OCI-LY1 (cell line): ENCODE measurements around the gene MMP24OS.
A peak's percentile ranks its signal among the peaks of the same experiment; 100 is the strongest.

ENCODE experiments used
- H2AFZ ChIP-seq: fragments of 200-600 bp; sonication (generic), shearing (Covaris generic); 2 replicates; pipeline ENCODE4 v1.6.0; 2014; ENCODE audit warnings: antibody characterized with exemption, mild to moderate bottlenecking, low read length
- H3F3A ChIP-seq: fragments of 200-600 bp; sonication (generic), shearing (Covaris generic); 2 replicates; pipeline ENCODE4 v1.6.0; 2014; ENCODE audit warnings: mild to moderate bottlenecking, antibody characterized with exemption, low read length, moderate library complexity; ENCODE audit not compliant: insufficient read depth
- H3K27ac ChIP-seq: fragments of 200-600 bp; sonication (generic); 2 replicates; pipeline ENCODE4 v1.5.1; 2014; ENCODE audit warnings: low read length, mixed run types, mild to moderate bottlenecking, low read depth; ENCODE audit not compliant: poor library complexity, severe bottlenecking
- H3K27me3 ChIP-seq: fragments of 200-600 bp; sonication (generic); 2 replicates; pipeline ENCODE4 v1.6.0; 2014; ENCODE audit warnings: antibody characterized with exemption, mild to moderate bottlenecking, low read length, moderate library complexity; ENCODE audit not compliant: insufficient read depth
- H3K36me3 ChIP-seq: fragments of 200-600 bp; sonication (generic); 2 replicates; pipeline ENCODE4 v1.6.1; 2014; ENCODE audit warnings: mild to moderate bottlenecking, antibody characterized with exemption, low read length, moderate library complexity, mixed read lengths; ENCODE audit not compliant: insufficient read depth
- H3K4me1 ChIP-seq: fragments of 200-600 bp; sonication (generic); 2 replicates; pipeline ENCODE4 v1.5.1; 2014; ENCODE audit warnings: mild to moderate bottlenecking, low read length, moderate library complexity; ENCODE audit not compliant: insufficient read depth, severe bottlenecking
- H3K4me2 ChIP-seq: fragments of 200-600 bp; sonication (generic), shearing (Covaris generic); 2 replicates; pipeline ENCODE4 v1.6.1; 2014; ENCODE audit warnings: low read length
- H3K4me3 ChIP-seq: fragments of 200-600 bp; sonication (generic); 2 replicates; pipeline ENCODE4 v1.5.1; 2014; ENCODE audit warnings: low read length, low read depth, mild to moderate bottlenecking, mixed read lengths; ENCODE audit not compliant: poor library complexity, severe bottlenecking
- H3K79me2 ChIP-seq: fragments of 200-600 bp; shearing (Covaris generic); 2 replicates; pipeline ENCODE4 v1.6.1; 2016; ENCODE audit warnings: mixed run types, low read length, mixed read lengths; ENCODE audit not compliant: insufficient read depth
- H3K9ac ChIP-seq: fragments of 200-600 bp; sonication (generic), shearing (Covaris generic); 2 replicates; pipeline ENCODE4 v1.6.1; 2014; ENCODE audit warnings: mild to moderate bottlenecking, low read length, mixed read lengths
- H3K9me2 ChIP-seq: fragments of 200-600 bp; sonication (generic), shearing (Covaris generic); 2 replicates; pipeline ENCODE4 v1.6.1; 2014; ENCODE audit warnings: low read depth, mild to moderate bottlenecking, low read length, mixed read lengths
- H3K9me3 ChIP-seq: fragments of 200-600 bp; shearing (Covaris generic); 2 replicates; pipeline ENCODE4 v1.6.1; 2014; ENCODE audit warnings: low read length, mixed read lengths
- H4K20me1 ChIP-seq: fragments of 200-600 bp; sonication (generic), shearing (Covaris generic); 2 replicates; pipeline ENCODE4 v1.6.0; 2016; ENCODE audit warnings: mild to moderate bottlenecking, low read length; ENCODE audit not compliant: insufficient read depth
- EZH2 ChIP-seq: fragments of 200-600 bp; sonication (generic), shearing (Covaris generic); IDR thresholded peaks from 2 replicates; pipeline ENCODE4 v1.8.0; 2017; ENCODE audit warnings: borderline replicate concordance, mixed run types, mild to moderate bottlenecking, antibody characterized with exemption, low read length, moderate library complexity, mixed read lengths
- TF ChIP-seq, protein P1 (sequence below): fragments of 200-600 bp; sonication (generic), shearing (Covaris generic); IDR thresholded peaks from 2 replicates; pipeline ENCODE4 v1.5.1; 2017; ENCODE audit warnings: mild to moderate bottlenecking, antibody characterized with exemption, low read length, moderate library complexity, mixed read lengths

MMP24OS gene

DNA sequence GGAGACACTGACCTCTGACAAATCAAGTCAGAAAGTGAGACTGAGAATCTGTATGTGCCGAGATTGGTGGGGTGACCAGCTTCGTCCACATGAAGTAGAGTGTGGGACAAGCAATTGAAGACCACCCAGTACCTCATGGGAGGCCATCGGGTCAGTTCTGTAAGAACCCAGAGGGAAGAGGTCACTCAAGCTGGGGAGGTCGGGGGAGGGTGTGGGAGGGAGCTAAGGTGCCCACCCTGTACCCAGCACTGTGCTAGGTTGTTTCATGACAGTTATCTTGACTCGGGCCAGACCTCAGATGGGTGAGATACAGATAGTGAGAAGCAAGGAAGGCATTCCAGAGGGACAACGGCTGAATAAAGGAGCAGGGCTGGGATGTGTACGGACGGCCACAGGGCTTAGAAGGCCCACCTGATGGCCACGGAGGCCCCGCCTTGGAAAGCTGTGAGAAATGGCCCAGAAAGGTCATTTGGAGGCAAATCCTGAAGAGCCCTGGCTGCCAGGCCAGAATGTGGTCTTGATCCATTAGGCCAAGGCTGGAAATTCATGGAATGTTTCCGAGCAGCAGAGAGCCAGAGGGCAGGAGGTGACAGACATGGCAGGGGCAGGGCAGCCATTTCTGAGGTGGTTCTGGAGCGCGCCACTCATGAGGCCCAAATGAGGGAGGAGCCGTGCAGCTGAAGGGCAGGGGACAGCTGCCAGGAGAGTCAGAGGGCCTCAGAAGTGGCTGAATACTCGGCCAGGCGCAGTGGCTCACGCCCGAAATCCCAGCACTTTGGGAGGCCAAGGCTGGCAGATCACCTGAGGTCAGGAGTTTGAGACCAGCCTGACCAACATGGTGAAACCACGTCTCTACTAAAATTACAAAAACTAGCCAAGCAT, 7.7 kb downstream of the MMP24OS start:
- H3K4me3 ChIP-seq = no peak overlapping the region
- no peak overlapping the region for H2AFZ ChIP-seq
- no peaks in the 10 kb centered on the region for H3K9me2 ChIP-seq
- no peaks in the 10 kb centered on the region for H3K4me1 ChIP-seq
- no peak overlapping the region for H3K27ac ChIP-seq
- no peaks in the 10 kb centered on the region for H4K20me1 ChIP-seq
- H3F3A ChIP-seq = no peaks in the 10 kb centered on the region
- H3K9ac ChIP-seq = no peak overlapping the region
- no peaks in the 10 kb centered on the region for H3K36me3 ChIP-seq
- no peaks in the 10 kb centered on the region for H3K27me3 ChIP-seq
- H3K9me3 ChIP-seq = no peaks in the 10 kb centered on the region
- no peak overlapping the region for H3K4me2 ChIP-seq
- TF ChIP-seq, protein P1, sequence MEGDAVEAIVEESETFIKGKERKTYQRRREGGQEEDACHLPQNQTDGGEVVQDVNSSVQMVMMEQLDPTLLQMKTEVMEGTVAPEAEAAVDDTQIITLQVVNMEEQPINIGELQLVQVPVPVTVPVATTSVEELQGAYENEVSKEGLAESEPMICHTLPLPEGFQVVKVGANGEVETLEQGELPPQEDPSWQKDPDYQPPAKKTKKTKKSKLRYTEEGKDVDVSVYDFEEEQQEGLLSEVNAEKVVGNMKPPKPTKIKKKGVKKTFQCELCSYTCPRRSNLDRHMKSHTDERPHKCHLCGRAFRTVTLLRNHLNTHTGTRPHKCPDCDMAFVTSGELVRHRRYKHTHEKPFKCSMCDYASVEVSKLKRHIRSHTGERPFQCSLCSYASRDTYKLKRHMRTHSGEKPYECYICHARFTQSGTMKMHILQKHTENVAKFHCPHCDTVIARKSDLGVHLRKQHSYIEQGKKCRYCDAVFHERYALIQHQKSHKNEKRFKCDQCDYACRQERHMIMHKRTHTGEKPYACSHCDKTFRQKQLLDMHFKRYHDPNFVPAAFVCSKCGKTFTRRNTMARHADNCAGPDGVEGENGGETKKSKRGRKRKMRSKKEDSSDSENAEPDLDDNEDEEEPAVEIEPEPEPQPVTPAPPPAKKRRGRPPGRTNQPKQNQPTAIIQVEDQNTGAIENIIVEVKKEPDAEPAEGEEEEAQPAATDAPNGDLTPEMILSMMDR = no peak
- no peak for TF ChIP-seq EZH2
- H3K79me2 ChIP-seq = no peaks in the 10 kb centered on the region

DNA sequence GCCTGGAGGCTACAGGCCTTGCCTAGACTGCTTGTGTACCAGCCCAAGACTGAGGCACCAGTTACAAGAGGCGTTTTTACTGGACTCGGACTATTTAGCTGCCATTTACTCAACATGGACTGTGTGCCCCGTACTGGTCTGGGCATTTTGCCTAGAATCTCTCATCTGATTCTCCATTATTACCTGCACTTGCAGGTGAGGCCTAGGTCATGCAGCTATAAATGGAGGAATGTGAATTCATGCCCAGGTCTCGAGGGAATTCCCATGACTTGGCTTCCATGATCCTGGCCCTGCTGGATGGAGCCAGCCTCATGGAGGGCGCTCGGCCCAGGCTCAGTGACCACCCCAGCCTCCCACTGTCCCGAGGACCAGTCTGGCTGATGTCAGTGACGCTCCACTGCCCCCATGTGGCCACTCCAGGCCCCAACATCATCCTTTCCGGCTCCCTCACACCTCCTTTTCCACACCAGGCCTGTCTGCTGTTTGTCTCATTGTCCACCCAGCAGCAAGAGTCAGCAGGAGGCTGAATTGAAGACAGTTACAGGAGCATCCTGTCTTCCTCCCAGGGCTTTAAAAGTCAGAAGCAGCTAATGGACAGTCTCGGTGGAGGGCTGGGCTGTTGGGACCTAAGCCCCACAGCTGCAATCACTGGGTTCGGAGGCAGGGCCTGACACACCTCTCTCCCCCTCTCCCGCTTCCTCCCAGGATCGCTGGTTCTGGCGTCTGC, 8.7 kb downstream of the MMP24OS start:
- no peaks in the 10 kb centered on the region for H3F3A ChIP-seq
- H3K79me2 ChIP-seq = no peaks in the 10 kb centered on the region
- H3K27me3 ChIP-seq = no peaks in the 10 kb centered on the region
- no peaks in the 10 kb centered on the region for H4K20me1 ChIP-seq
- no peaks in the 10 kb centered on the region for H3K36me3 ChIP-seq
- no peak overlapping the region for H3K9ac ChIP-seq
- H3K9me3 ChIP-seq = no peaks in the 10 kb centered on the region
- H3K27ac ChIP-seq = no peak overlapping the region
- TF ChIP-seq EZH2 = no peak
- TF ChIP-seq, protein P1 = peak; percentile 86
- H3K4me3 ChIP-seq = no peak overlapping the region
- no peak overlapping the region for H2AFZ ChIP-seq
- no peak overlapping the region for H3K4me2 ChIP-seq
- no peaks in the 10 kb centered on the region for H3K9me2 ChIP-seq
- H3K4me1 ChIP-seq = no peaks in the 10 kb centered on the region

DNA sequence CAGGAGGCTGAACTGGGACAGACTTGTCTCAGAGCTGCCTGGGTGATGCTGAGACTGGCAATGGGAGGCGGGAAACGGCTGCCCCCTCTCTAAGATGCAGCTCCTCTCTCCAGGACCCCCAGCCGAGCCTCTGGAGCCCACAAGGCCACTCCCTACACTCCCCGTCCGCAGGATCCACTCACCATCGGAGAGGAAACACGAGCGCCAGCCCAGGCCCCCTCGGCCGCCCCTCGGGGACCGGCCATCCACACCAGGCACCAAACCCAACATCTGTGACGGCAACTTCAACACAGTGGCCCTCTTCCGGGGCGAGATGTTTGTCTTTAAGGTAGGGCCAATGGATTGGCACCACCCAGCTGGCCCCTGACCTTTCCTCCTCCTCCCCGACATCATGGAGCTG, 10.8 kb downstream of the MMP24OS start:
- H3K4me3 ChIP-seq = no peak overlapping the region
- H3F3A ChIP-seq = no peaks in the 10 kb centered on the region
- TF ChIP-seq EZH2 = no peak
- TF ChIP-seq, protein P1 = no peak
- H3K9me2 ChIP-seq = no peaks in the 10 kb centered on the region
- H3K27me3 ChIP-seq = no peaks in the 10 kb centered on the region
- no peaks in the 10 kb centered on the region for H3K9me3 ChIP-seq
- no peak overlapping the region for H3K4me2 ChIP-seq
- H3K79me2 ChIP-seq = no peaks in the 10 kb centered on the region
- H3K36me3 ChIP-seq = no peaks in the 10 kb centered on the region
- H4K20me1 ChIP-seq = no peaks in the 10 kb centered on the region
- no peak overlapping the region for H3K9ac ChIP-seq
- no peak overlapping the region for H3K27ac ChIP-seq
- H2AFZ ChIP-seq = no peak overlapping the region
- H3K4me1 ChIP-seq = no peaks in the 10 kb centered on the region
